C4-2B (cell line): ENCODE measurements around the gene SENP5.

Source experiments
- ZFX ChIP-seq: fragments of 450-650 bp; IDR thresholded peaks from 2 replicates; pipeline ENCODE4 v1.6.1; 2017
- TF ChIP-seq, protein P1 (sequence below): fragments of 450-650 bp; conservative IDR thresholded peaks from 2 replicates; pipeline ENCODE4 v1.5.1; 2017; ENCODE audit warnings: mild to moderate bottlenecking

DNA sequence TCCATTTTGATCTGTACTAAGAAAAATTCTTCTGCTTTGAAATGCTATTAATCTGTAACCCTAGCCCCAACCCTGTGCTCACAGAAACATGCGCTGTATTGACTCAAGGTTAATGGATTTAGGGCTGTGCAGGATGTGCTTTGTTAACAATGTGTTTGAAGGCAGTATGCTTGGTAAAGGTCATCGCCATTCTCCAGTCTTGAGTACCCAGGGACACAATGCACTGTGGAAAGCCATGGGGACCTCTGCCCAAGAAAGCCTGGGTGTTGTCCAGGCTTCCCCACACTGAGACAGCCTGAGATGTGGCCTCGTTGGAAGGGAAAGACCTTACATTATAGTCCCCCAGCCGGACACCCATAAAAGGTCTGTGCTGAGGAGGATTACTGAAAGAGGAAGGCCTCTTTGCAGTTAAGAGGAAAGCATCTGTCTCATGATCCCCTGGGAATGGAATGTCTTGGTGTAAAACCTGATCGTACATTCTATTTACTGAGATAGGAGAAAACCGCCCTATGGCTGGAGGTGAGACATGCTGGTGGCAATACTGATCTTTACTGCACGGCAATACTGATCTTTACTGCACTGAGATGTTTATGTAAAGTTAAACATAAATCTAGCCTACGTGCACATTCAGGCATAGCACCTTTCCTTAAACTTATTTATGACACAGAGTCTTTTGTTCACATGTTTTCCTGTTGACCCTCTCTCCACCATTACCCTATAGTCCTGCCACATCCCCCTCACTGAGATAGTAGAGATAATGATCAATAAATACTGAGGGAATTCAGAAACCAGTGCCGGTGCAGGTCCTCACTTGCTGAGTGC lies 94.6 kb downstream of the SENP5 start:
- TF ChIP-seq, protein P1, sequence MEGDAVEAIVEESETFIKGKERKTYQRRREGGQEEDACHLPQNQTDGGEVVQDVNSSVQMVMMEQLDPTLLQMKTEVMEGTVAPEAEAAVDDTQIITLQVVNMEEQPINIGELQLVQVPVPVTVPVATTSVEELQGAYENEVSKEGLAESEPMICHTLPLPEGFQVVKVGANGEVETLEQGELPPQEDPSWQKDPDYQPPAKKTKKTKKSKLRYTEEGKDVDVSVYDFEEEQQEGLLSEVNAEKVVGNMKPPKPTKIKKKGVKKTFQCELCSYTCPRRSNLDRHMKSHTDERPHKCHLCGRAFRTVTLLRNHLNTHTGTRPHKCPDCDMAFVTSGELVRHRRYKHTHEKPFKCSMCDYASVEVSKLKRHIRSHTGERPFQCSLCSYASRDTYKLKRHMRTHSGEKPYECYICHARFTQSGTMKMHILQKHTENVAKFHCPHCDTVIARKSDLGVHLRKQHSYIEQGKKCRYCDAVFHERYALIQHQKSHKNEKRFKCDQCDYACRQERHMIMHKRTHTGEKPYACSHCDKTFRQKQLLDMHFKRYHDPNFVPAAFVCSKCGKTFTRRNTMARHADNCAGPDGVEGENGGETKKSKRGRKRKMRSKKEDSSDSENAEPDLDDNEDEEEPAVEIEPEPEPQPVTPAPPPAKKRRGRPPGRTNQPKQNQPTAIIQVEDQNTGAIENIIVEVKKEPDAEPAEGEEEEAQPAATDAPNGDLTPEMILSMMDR = no peak
- no peak for TF ChIP-seq ZFX
